IPS-18a (cell line): ENCODE results near the gene SYT14.

Experiments
- H3K27ac ChIP-seq: one replicate; pipeline ENCODE4 v1.5.1; 2013; ENCODE audit warnings: low read length
- H3K27me3 ChIP-seq: one replicate; pipeline ENCODE4 v1.6.1; 2013; ENCODE audit warnings: mild to moderate bottlenecking, low read length; ENCODE audit not compliant: control insufficient read depth, insufficient read depth
- H3K36me3 ChIP-seq: one replicate; pipeline ENCODE4 v1.6.1; 2013; ENCODE audit warnings: low read depth, low read length; ENCODE audit not compliant: control insufficient read depth
- H3K4me1 ChIP-seq: one replicate; pipeline ENCODE4 v1.6.1; 2013; ENCODE audit warnings: low read depth, low read length; ENCODE audit not compliant: control insufficient read depth
- H3K4me3 ChIP-seq: one replicate; pipeline ENCODE4 v1.5.1; 2013; ENCODE audit warnings: low read length
- H3K9ac ChIP-seq: one replicate; pipeline ENCODE4 v1.6.1; 2013; ENCODE audit warnings: mild to moderate bottlenecking, low read length, moderate library complexity
- H3K9me3 ChIP-seq: one replicate; pipeline ENCODE4 v1.6.1; 2013; ENCODE audit warnings: low read depth, low read length; ENCODE audit not compliant: control insufficient read depth

SYT14 gene

DNA sequence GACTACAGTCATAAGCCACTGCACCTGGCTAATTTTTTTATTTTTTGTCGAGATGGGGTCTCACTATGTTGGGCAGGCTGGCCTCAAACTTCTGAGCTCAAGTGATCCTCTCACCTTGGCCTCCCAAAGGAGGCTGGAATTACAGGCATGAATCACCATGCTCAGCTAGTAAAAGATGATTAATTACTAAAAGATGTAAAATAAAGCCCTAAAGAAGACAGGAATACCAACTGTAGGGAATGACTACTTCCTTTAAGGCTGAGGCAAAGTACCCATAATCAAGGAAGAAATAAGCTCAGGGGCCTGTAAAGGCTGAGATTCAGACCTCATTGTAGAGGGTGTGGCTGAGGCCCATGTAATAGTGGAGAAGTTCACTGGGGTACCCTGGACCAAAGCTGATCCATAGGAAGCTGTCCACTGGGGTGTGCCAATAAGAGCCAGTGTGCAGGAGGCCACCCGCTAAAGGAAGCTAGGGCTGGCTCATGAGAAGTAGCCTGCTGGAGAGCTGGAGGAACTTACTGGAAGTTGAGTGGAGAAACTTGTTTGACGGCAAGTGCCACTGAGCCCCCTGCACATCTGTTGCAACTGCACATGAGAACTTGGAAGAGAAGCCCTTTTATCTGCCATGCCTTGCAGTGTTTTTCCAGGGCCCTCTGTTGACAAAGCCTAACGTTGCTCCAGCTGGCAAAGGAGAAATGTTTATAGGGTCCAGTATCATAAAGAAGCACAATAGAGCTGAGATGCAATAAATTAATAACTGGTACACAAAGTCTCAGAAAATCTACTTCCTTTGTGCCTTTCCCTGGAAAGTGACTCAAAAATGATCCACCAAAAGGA lies 276.8 kb downstream of the SYT14 start:
- Histone ChIP-seq H3K4me1 (no peaks in the 10 kb centered on the region), H3K36me3 (no peaks in the 10 kb centered on the region), H3K4me3 (no peak overlapping the region), H3K9me3 (no peaks in the 10 kb centered on the region), H3K27ac (no peak overlapping the region), H3K27me3 (no peaks in the 10 kb centered on the region), H3K9ac (no peak overlapping the region)

DNA sequence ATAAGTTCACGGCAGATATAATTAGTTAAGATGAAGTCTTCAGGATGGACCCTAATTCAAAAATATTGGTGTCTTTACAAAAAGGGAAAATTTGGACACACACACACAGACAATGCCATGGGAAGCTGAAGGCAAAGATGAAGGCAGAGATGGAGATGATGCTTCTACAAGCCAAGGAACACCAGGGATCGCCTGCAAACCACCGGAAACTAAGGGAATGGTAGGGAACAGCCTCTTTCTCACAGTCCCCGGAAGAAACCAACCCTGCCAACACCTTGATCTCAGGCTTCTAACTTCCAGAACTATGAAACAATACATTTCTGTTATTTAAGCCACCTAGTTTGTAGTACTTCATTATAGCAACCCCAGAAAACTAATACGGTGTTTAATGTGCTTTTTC lies 279.5 kb downstream of the SYT14 start:
- Histone ChIP-seq H3K36me3 (no peaks in the 10 kb centered on the region), H3K9ac (no peak overlapping the region), H3K4me1 (peaks cover 3% of the 10 kb centered on the region), H3K27me3 (no peaks in the 10 kb centered on the region), H3K27ac (no peak overlapping the region), H3K4me3 (no peak overlapping the region), H3K9me3 (no peaks in the 10 kb centered on the region)

DNA sequence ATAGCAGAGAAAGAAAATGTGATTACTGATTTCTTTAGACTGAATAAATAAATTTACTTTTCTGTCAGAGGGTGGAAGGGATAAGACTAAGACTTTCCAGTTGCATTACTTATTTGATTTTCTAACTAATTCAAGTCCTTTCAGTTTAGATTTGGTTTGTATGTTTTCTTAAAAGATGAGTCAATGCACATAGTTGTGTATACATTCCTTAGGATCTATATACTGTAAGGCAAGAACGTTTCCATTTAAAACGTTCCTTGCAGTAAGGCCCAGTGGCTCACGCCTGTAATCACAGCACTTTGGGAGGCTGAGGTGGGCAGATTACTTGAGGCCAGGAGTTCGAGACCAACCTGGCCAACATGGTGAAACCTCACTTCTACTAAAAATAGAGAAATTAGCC lies 280.0 kb downstream of the SYT14 start:
- Histone ChIP-seq H3K4me3 (no peak overlapping the region), H3K36me3 (no peaks in the 10 kb centered on the region), H3K27ac (no peak overlapping the region), H3K9ac (no peak overlapping the region), H3K27me3 (no peaks in the 10 kb centered on the region), H3K9me3 (no peaks in the 10 kb centered on the region), H3K4me1 (peaks cover 6% of the 10 kb centered on the region)
